ENCODE results near the gene GABRD.

The GABRD gene

DNA sequence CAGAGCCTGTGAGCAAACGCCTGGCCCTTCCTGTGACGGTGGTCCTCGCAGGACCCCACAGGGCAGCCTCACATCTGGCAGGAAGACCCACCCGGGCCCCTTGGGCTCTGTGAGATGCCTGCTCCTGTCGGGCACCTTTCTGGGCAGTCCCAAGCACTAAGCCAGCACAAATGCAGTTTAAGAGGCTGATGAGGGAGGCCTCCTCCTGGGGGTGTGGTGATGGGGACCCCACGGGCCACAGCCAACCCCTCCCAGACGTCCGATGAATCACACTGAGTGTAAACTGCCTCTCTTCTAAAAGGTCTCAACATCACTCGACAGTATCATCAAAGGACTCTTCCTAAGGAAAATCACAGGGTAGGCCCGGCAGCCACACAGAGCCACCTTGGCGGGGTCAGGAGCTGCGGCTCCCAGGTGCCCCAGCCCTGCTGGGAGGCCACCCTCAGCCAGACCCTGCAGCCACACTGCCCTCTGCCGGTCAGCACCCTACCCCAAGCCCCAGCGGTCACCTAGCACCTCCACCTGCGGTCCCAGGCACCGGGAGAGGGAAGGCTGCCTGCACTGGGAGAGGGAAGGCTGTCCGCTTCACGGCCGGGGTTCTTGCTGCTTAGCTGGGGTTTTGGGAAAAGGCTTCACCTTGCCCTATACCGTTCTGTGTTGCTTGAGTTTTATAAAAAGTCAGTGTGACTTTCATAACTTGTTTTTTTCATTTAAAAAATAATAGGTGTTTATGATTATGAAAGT is 27.2 kb downstream of the GABRD start:
- peak; percentile 92 for DNase-seq
- H3K27me3 ChIP-seq (ENCODE audit: insufficient read depth, low read depth, severe bottlenecking), result no peaks in the 10 kb centered on the region
- no peak overlapping the region for H3K4me3 ChIP-seq (ENCODE audit: low read depth, low read length)
- TF ChIP-seq, protein P1, sequence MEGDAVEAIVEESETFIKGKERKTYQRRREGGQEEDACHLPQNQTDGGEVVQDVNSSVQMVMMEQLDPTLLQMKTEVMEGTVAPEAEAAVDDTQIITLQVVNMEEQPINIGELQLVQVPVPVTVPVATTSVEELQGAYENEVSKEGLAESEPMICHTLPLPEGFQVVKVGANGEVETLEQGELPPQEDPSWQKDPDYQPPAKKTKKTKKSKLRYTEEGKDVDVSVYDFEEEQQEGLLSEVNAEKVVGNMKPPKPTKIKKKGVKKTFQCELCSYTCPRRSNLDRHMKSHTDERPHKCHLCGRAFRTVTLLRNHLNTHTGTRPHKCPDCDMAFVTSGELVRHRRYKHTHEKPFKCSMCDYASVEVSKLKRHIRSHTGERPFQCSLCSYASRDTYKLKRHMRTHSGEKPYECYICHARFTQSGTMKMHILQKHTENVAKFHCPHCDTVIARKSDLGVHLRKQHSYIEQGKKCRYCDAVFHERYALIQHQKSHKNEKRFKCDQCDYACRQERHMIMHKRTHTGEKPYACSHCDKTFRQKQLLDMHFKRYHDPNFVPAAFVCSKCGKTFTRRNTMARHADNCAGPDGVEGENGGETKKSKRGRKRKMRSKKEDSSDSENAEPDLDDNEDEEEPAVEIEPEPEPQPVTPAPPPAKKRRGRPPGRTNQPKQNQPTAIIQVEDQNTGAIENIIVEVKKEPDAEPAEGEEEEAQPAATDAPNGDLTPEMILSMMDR (IDR thresholded peaks at IDR 0.05; ENCODE audit: low read depth, low read length), result peak; percentile 98
- no peak overlapping the region for H3K27ac ChIP-seq
- no peaks in the 10 kb centered on the region for H3K36me3 ChIP-seq
- H3K9me3 ChIP-seq (ENCODE audit: severe bottlenecking), result no peaks in the 10 kb centered on the region

DNA sequence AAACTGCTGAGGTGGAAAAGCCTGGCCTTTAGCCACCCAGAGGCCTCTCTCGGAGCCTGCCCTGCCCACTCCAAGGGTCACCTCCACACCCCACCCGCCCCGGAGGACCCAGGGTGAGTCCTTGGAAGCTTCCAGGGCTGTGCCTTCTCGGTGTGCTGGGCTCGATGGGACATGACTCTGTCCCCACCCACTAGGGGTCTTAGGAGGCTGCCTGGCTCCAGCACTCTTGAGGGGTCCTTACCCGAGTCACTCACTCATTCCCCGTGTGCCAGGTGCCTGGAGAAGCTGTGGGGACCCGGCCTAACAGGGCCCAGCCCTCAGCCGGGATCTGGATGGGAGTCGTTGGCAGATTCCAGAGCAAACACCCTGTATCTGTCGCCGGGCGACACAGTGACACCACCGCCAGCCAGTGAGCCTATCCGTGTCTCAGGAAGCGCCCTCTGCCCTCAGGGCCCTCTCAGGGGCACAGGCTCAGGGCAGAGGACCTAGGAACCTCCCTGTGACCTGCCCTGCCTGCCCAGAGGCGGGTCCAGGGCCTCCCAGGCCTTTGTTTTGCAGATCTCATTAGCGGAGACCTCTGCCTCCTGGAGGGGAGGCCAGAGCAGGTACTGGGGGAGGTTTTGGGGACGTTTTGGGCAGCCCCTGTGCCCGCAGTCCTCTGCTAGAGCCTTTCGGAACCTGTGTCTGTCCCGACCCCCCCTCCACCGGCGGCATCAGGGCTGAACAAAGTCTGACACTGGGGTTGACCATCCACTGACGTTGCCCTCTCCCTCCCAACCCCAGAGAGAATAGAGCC is 28.0 kb downstream of the GABRD start:
- H3K27me3 ChIP-seq (ENCODE audit: insufficient read depth, low read depth, severe bottlenecking), result no peaks in the 10 kb centered on the region
- no peak for DNase-seq
- no peak overlapping the region for H3K27ac ChIP-seq
- no peaks in the 10 kb centered on the region for H3K36me3 ChIP-seq
- TF ChIP-seq, protein P1 (IDR thresholded peaks at IDR 0.05; ENCODE audit: low read depth, low read length), result no peak
- H3K9me3 ChIP-seq (ENCODE audit: severe bottlenecking), result no peaks in the 10 kb centered on the region
- no peak overlapping the region for H3K4me3 ChIP-seq (ENCODE audit: low read depth, low read length)

DNA sequence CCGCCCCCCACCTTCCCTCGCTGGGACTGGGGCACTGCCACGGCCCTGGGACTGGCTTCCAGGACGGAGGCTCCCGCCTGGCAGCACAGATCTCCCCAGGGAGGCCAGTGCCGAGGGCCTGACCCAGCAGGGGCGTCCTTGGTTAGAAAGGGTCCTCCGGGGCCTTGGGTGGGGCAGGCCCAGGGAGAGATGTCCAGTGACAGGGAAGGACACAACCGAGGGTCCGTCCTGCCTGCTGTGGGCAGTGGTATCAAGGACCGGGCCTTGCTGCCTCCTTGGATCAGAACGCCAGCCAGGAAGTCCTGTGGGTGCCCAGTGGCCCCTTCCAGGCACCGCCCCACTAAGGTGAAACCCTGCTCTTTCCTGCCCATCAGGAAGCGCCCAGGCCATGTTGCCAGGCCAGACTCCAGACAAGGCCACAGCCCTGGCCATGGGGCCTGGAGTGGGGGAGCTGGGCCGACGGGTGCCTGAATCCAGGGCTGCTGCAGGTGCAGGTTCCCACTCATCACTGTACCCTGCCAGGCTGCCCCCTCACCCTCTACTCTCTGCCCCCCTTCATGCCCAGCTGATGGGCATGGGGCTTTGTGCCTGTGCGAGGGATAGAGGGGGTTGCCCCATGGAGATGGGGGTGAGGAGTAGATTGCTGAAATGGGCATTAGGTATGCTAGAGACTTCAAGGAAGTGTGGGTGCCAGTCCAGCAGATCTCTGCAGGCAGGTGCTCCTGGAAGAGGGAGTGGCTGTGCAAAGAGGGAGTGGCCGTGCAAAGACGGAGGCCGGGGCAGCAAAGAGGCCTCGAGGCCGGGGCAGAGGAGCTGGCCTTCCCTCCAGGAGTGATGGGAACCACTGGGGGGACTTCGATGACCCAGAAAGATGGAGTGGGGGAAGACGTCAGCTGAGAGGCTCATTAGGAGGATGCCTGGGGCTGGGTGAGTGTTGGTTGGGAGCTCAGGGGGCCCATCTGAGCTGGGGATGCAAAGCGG is 28.9 kb downstream of the GABRD start:
- DNase-seq, result no peak
- no peaks in the 10 kb centered on the region for H3K27me3 ChIP-seq (ENCODE audit: insufficient read depth, low read depth, severe bottlenecking)
- no peak overlapping the region for H3K27ac ChIP-seq
- TF ChIP-seq, protein P1 (IDR thresholded peaks at IDR 0.05; ENCODE audit: low read depth, low read length), result no peak
- H3K36me3 ChIP-seq, result no peaks in the 10 kb centered on the region
- no peak overlapping the region for H3K4me3 ChIP-seq (ENCODE audit: low read depth, low read length)
- no peaks in the 10 kb centered on the region for H3K9me3 ChIP-seq (ENCODE audit: severe bottlenecking)

DNA sequence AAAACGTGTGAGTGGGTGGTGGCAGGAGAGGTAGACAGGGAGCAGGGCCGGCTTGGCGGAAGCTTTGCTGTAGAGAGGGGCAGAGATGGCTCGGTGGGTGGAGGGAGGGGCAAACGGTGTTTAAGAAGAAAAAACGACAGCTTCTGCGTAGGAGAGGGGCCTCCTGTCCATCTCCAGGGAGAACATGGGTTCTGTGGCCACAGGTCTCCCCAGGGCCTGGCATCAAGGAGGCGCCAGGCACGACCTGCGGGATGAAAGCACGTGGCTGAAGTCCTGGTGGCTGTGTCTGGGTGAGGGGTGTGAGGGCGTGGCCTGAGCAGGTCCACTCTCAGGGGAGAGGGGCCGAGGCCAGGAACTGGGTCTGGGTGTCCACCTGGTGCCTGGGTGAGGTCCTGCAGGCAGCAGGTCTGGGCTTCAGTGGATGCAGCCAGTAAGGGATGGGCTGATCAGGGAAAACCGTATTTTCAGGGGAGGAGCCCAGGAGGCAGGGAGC is 30.1 kb downstream of the GABRD start:
- H3K27ac ChIP-seq, result peak overlapping the region; percentile 82
- TF ChIP-seq, protein P1 (IDR thresholded peaks at IDR 0.05; ENCODE audit: low read depth, low read length), result peak; percentile 82
- H3K9me3 ChIP-seq (ENCODE audit: severe bottlenecking), result no peaks in the 10 kb centered on the region
- no peaks in the 10 kb centered on the region for H3K27me3 ChIP-seq (ENCODE audit: insufficient read depth, low read depth, severe bottlenecking)
- peak; percentile 93 for DNase-seq
- H3K36me3 ChIP-seq, result no peaks in the 10 kb centered on the region
- peak overlapping the region; percentile 86 for H3K4me3 ChIP-seq (ENCODE audit: low read depth, low read length)

DNA sequence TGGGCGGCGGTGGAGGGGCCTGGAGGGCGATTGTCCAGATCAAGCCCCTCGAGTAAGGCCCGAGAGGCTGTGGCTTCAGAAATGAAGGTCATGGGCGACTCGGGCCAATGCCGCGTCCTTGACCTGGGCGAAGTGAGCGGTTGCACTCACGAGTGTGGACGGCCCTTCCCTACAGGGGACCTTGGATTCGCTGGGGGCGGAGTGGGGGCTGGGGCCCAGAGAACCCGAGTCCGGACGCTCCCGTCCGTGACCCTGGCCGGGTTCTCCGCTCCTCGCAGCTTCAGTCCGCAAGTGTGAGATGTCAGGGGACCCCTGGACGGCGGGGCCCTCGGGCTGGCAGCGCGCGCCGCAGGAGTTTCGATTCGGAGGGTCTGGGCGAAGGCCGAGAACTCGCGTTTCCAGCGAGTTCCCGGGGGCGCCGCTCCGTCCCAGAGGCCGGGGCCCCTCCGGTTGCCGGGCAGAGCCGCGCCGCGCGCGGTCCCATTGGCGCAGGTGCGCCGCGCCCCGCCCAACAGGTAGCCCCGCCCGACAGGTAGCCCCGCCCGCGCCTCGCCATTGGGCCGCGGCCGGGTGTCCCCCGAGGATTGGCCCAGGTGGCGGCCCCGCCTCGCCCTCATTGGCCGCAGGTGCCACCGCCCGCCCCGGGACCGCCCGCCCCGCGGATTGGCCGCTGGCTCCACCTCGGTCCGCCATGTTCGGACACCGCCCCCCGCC is 30.7 kb downstream of the GABRD start, which contains the start of gene PRKCZ:
Gene PRKCZ, plus strand, starts transcription at position 694 of the 714 bp plus-strand sequence. CDS start 220 bp downstream, outside the sequence.
- DNase-seq, result peak; percentile 95
- H3K4me3 ChIP-seq (ENCODE audit: low read depth, low read length), result peak within 1 kb of the TSS; percentile 86
- no peaks in the 10 kb centered on the region for H3K9me3 ChIP-seq (ENCODE audit: severe bottlenecking)
- TF ChIP-seq, protein P1 (IDR thresholded peaks at IDR 0.05; ENCODE audit: low read depth, low read length), result no peak
- H3K36me3 ChIP-seq, result no peaks in the 10 kb centered on the region
- H3K27ac ChIP-seq, result peak within 1 kb of the TSS; percentile 82
- no peaks in the 10 kb centered on the region for H3K27me3 ChIP-seq (ENCODE audit: insufficient read depth, low read depth, severe bottlenecking)
